SU-DHL-6 (cell line): ENCODE results near the gene PPP2R2C.

Experiments used
- EZH2phosphoT487 ChIP-seq: fragments of 200-600 bp; sonication (generic), shearing (Covaris generic); conservative IDR thresholded peaks from 2 replicates; pipeline ENCODE4 v1.6.1; 2018; ENCODE audit warnings: mild to moderate bottlenecking, antibody characterized with exemption, low read length, moderate library complexity, mixed read lengths
- TF ChIP-seq, protein P1 (sequence below): fragments of 200-600 bp; sonication (generic); IDR thresholded peaks from one replicate; pipeline ENCODE4 v1.5.1; 2017; ENCODE audit warnings: antibody characterized with exemption, mild to moderate bottlenecking, low read length, moderate library complexity; ENCODE audit not compliant: insufficient read depth, poor library complexity, severe bottlenecking

DNA sequence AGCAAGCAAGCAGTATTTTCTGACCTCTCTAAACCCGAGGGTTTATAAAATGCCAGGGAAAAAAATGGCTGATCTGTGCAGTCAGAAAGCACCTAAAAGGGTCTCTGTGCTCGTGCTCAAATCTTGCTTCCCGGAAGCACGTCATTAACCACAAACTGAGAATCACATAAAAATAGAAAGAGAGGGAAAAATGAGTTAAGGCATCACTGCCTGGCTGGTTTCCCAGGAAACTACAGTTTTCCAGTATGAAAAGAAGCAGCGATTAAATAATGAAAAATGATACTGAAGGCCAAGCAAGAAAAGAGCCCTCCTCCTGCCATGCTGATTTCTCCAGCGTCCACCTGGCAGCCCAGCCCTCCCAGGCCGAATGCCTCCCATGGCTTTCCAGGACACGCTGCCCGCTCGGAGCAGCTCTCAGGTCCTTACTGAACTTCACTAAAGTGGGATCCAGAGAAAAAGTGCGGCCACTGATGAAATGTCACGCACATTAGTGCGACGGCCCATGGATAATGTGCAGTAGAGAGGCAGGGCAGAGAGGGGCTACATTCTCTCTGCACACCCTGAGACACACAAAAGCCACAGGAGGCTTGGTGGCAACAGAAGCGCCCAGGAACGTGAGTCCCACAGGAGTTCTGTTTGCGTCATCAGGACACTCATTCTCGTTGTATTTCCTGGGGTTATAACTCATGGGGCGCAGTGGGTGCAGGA lies 122.4 kb downstream of the PPP2R2C start:
- TF ChIP-seq, protein P1, sequence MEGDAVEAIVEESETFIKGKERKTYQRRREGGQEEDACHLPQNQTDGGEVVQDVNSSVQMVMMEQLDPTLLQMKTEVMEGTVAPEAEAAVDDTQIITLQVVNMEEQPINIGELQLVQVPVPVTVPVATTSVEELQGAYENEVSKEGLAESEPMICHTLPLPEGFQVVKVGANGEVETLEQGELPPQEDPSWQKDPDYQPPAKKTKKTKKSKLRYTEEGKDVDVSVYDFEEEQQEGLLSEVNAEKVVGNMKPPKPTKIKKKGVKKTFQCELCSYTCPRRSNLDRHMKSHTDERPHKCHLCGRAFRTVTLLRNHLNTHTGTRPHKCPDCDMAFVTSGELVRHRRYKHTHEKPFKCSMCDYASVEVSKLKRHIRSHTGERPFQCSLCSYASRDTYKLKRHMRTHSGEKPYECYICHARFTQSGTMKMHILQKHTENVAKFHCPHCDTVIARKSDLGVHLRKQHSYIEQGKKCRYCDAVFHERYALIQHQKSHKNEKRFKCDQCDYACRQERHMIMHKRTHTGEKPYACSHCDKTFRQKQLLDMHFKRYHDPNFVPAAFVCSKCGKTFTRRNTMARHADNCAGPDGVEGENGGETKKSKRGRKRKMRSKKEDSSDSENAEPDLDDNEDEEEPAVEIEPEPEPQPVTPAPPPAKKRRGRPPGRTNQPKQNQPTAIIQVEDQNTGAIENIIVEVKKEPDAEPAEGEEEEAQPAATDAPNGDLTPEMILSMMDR, result no peak
- no peak for TF ChIP-seq EZH2phosphoT487
